CD4-positive, alpha-beta T cell (primary cell): ENCODE measurements around the gene MSX1. TPM values are rescaled to one million over a fixed set of nuclear protein-coding genes. Genes with fewer than 3 reads are reported as not detected.

ENCODE experiments used
- ATAC-seq: fragments of 200-7000 bp; cut with Tn5 transposase; one replicate; pipeline ENCODE4 v1.10.0; 2022; ENCODE audit warnings: mild to moderate bottlenecking; ENCODE audit not compliant: poor library complexity
- CTCF ChIA-PET: fragments of 350-600 bp; sonication (Branson Sonifier 250); formaldehyde crosslinking; loops from one replicate; lab custom pipeline; 2021; ENCODE audit warnings: antibody characterized with exemption, inconsistent platforms; lab: Charles Lee
- POLR2A ChIA-PET: fragments of 350-600 bp; sonication (Branson Sonifier 250); formaldehyde crosslinking; loops from one replicate; lab custom pipeline; 2021; ENCODE audit warnings: antibody characterized with exemption, inconsistent platforms; lab: Charles Lee
- DNase-seq, 14 experiments: peaks; one replicate each; pipeline ENCODE4 v3.0.0-alpha.2; 2013 to 2020; ENCODE audit warnings: mixed read lengths in 2 of 14
- H3K27ac ChIP-seq, 2 donors: one replicate each; pipeline versions ENCODE4 v1.5.1 to v1.7.0; 2013; ENCODE audit warnings: low read length in 2 of 2, low read depth in 1 of 2, mild to moderate bottlenecking in 1 of 2
- H3K27me3 ChIP-seq, 2 experiments: 1 replicate in 1 of 2; 2 replicates in 1 of 2; pipeline versions ENCODE4 v1.6.1 to v1.7.0; 2013; ENCODE audit warnings: low read length in 2 of 2, control low read depth in 1 of 2, mild to moderate bottlenecking in 1 of 2, moderate library complexity in 1 of 2; ENCODE audit not compliant: insufficient read depth in 2 of 2, control insufficient read depth in 1 of 2
- H3K36me3 ChIP-seq: one replicate; pipeline ENCODE4 v1.6.1; 2013; ENCODE audit warnings: low read length, control low read depth; ENCODE audit not compliant: insufficient read depth
- H3K4me1 ChIP-seq: one replicate; pipeline ENCODE4 v1.6.1; 2013; ENCODE audit warnings: low read length, control low read depth; ENCODE audit not compliant: insufficient read depth
- H3K4me3 ChIP-seq: one replicate; pipeline ENCODE4 v1.5.1; 2013; ENCODE audit warnings: mild to moderate bottlenecking, low read length, moderate library complexity
- H3K9me3 ChIP-seq, 2 experiments: 1 replicate in 1 of 2; 2 replicates in 1 of 2; pipeline versions ENCODE4 v1.6.1 to v1.7.0; 2013; ENCODE audit warnings: low read length in 2 of 2, mild to moderate bottlenecking in 2 of 2, control low read depth in 1 of 2, moderate library complexity in 1 of 2; ENCODE audit not compliant: control insufficient read depth in 1 of 2, insufficient read depth in 1 of 2
- H3K27ac Mint-ChIP-seq: one replicate; pipeline ENCODE4 v1.8.0; 2020; ENCODE audit warnings: mixed read lengths
- H3K27me3 Mint-ChIP-seq: one replicate; pipeline ENCODE4 v1.8.0; 2021; ENCODE audit warnings: mixed read lengths
- H3K36me3 Mint-ChIP-seq: one replicate; pipeline ENCODE4 v1.8.0; 2021; ENCODE audit warnings: low read depth, mixed read lengths
- H3K4me1 Mint-ChIP-seq: one replicate; pipeline ENCODE4 v1.8.0; 2021; ENCODE audit warnings: low read depth, mixed read lengths
- H3K4me3 Mint-ChIP-seq: one replicate; pipeline ENCODE4 v1.8.0; 2020; ENCODE audit warnings: mild to moderate bottlenecking, mixed read lengths
- H3K9me3 Mint-ChIP-seq: one replicate; pipeline ENCODE4 v1.8.0; 2020; ENCODE audit warnings: mixed read lengths
- CTCF ChIP-seq: fragments of 200-600 bp; IDR thresholded peaks from one replicate; pipeline ENCODE4 v1.8.0; 2022; ENCODE audit warnings: antibody characterized with exemption, mild to moderate bottlenecking
- intact Hi-C, 2 experiments: fragments of 100-400 bp; cut with DNase I in 1 of 2; cut with micrococcal nuclease in 1 of 2; formaldehyde crosslinking; loops; one replicate each; pipeline versions ENCODE4 v1.15.1 to v1.9.0; 2023 to 2025; cut with DNase I, micrococcal nuclease
- total RNA-seq, 174 experiments: library from RNA in 2 of 174; stranded (reverse) in 2 of 174; gene quantifications; one replicate each; pipeline ENCODE4 v1.2.3 and lab custom pipeline; 2021 to 2026

The MSX1 gene
- total RNA-seq, 2 experiments from 2014 or later, result not detected

GRCh38 chr4:4838936-4839810 is 20.3 kb upstream of the MSX1 start:
- no peaks in the 10 kb centered on the region for H3K36me3 Mint-ChIP-seq
- peaks cover 0 to 33% of the 10 kb centered on the region in 2 experiments for H3K9me3 ChIP-seq
- H3K27me3 ChIP-seq, result peaks cover 0 to 6% of the 10 kb centered on the region in 2 experiments
- POLR2A ChIA-PET, result no interaction called here
- H3K4me3 ChIP-seq, result no peak overlapping the region
- no peak for ATAC-seq
- no peaks in the 10 kb centered on the region for H3K36me3 ChIP-seq
- H3K4me1 Mint-ChIP-seq, result no peaks in the 10 kb centered on the region
- no peak for TF ChIP-seq CTCF
- CTCF ChIA-PET, result no interaction called here
- H3K27me3 Mint-ChIP-seq, result peaks cover 48% of the 10 kb centered on the region
- H3K27ac ChIP-seq, result no peak overlapping the region
- no peak overlapping the region for H3K27ac Mint-ChIP-seq
- H3K4me1 ChIP-seq, result peaks cover 2% of the 10 kb centered on the region
- H3K4me3 Mint-ChIP-seq, result no peak overlapping the region
- intact Hi-C loops, result no loop called here
- no peaks in the 10 kb centered on the region for H3K9me3 Mint-ChIP-seq
- no peak for DNase-seq

- no peaks in the 10 kb centered on the region for H3K9me3 Mint-ChIP-seq
- ATAC-seq, result no peak
Measured at GRCh38 chr4:4840351-4840750, 19.1 kb upstream of the MSX1 start.

GRCh38 chr4:4841156-4841555 is 18.3 kb upstream of the MSX1 start:
- DNase-seq, result no peak
- Mint-ChIP-seq H3K27ac (no peak overlapping the region), H3K4me1 (no peaks in the 10 kb centered on the region), H3K4me3 (no peak overlapping the region), H3K9me3 (no peaks in the 10 kb centered on the region), H3K36me3 (no peaks in the 10 kb centered on the region), H3K27me3 (peaks cover 61% of the 10 kb centered on the region)
- peaks cover 3 to 6% of the 10 kb centered on the region in 2 experiments for H3K27me3 ChIP-seq
- peaks cover 2% of the 10 kb centered on the region for H3K4me1 ChIP-seq
- intact Hi-C loops, result no loop called here
- ATAC-seq, result no peak
- H3K9me3 ChIP-seq, result peaks cover 0 to 26% of the 10 kb centered on the region in 2 experiments
- TF ChIP-seq CTCF, result no peak
- no peak overlapping the region for H3K4me3 ChIP-seq
- CTCF ChIA-PET, result no interaction called here
- H3K27ac ChIP-seq, result no peak overlapping the region
- H3K36me3 ChIP-seq, result no peaks in the 10 kb centered on the region
- POLR2A ChIA-PET, result no interaction called here

More at GRCh38 chr4:4840351-4840750, 19.1 kb upstream of the MSX1 start:
- DNase-seq, result no peak
- ChIA-PET POLR2A (no interaction called here), CTCF (no interaction called here)
- peaks cover 0 to 6% of the 10 kb centered on the region in 2 experiments for H3K27me3 ChIP-seq
- no peak overlapping the region for H3K4me3 ChIP-seq
- TF ChIP-seq CTCF, result no peak
- H3K27ac ChIP-seq, result no peak overlapping the region
- H3K27me3 Mint-ChIP-seq, result peaks cover 58% of the 10 kb centered on the region
- H3K36me3 ChIP-seq, result no peaks in the 10 kb centered on the region
- no peak overlapping the region for H3K27ac Mint-ChIP-seq
- no peaks in the 10 kb centered on the region for H3K36me3 Mint-ChIP-seq
- intact Hi-C loops, result no loop called here
- H3K4me1 ChIP-seq, result peaks cover 2% of the 10 kb centered on the region
- peaks cover 0 to 33% of the 10 kb centered on the region in 2 experiments for H3K9me3 ChIP-seq
- H3K4me3 Mint-ChIP-seq, result no peak overlapping the region
- H3K4me1 Mint-ChIP-seq, result no peaks in the 10 kb centered on the region
